Panc1 (cell line): ENCODE results near the gene WDR89. TPM values are rescaled to one million over a fixed set of nuclear protein-coding genes. Genes with fewer than 3 reads are reported as not detected.

ENCODE experiments used
- ATAC-seq: fragments of 200-7000 bp; cut with Tn5 transposase; 2 replicates; pipeline ENCODE4 v1.9.1; 2020; ENCODE audit warnings: mild to moderate bottlenecking, moderate library complexity
- BruUV-seq: library from RNA; stranded (reverse); fragments of 400-500 nt; replicated peaks from 2 replicates; lab custom pipeline; 2021; lab: Mats Ljungman, UMichigan
- CTCF ChIA-PET: fragments of 300-600 bp; sonication (Branson Sonifier 250); formaldehyde crosslinking; loops from one replicate; lab custom pipeline; 2022; ENCODE audit warnings: antibody characterized with exemption; lab: Charles Lee
- POLR2A ChIA-PET: fragments of 300-600 bp; sonication (Branson Sonifier 250); formaldehyde crosslinking; loops from one replicate; lab custom pipeline; 2022; ENCODE audit warnings: antibody characterized with exemption; lab: Charles Lee
- DNase-seq: peaks from one replicate; pipeline ENCODE4 v3.0.0-alpha.2; 2010; ENCODE audit warnings: low read depth, low spot score
- H3K27ac ChIP-seq: 2 replicates; pipeline ENCODE4 v1.5.1; 2011; ENCODE audit warnings: mild to moderate bottlenecking, low read length, inconsistent platforms
- H3K27me3 ChIP-seq: fragments of 200-500 bp; sonication (Bioruptor generic); 2 replicates; pipeline ENCODE4 v1.6.0; 2014; ENCODE audit warnings: low read length, inconsistent platforms; ENCODE audit not compliant: control insufficient read depth, insufficient read depth
- H3K36me3 ChIP-seq: fragments of 200-500 bp; sonication (Bioruptor generic); 2 replicates; pipeline ENCODE4 v1.5.1; 2014; ENCODE audit warnings: inconsistent platforms, mild to moderate bottlenecking, low read length, moderate library complexity; ENCODE audit not compliant: control insufficient read depth, insufficient read depth
- H3K4me1 ChIP-seq: 2 replicates; pipeline ENCODE4 v1.5.1; 2011; ENCODE audit warnings: inconsistent platforms, mild to moderate bottlenecking, low read length, moderate library complexity; ENCODE audit not compliant: control insufficient read depth, insufficient read depth
- H3K4me3 ChIP-seq, 2 experiments: 2 replicates each; pipeline ENCODE4 v1.5.1; 2011 to 2012; ENCODE audit warnings: low read depth in 2 of 2, low read length in 2 of 2, mild to moderate bottlenecking in 2 of 2, inconsistent platforms in 1 of 2, moderate library complexity in 1 of 2
- H3K9me3 ChIP-seq: fragments of 200-500 bp; sonication (Bioruptor generic); 2 replicates; pipeline ENCODE4 v1.5.1; 2014; ENCODE audit warnings: low read depth, mild to moderate bottlenecking, inconsistent platforms, low read length, moderate library complexity; ENCODE audit not compliant: control insufficient read depth, insufficient read depth
- CTCF ChIP-seq: fragments of 450-650 bp; IDR thresholded peaks from 2 replicates; pipeline ENCODE4 v1.5.1; 2017; ENCODE audit warnings: mild to moderate bottlenecking
- POLR2AphosphoS5 ChIP-seq: IDR thresholded peaks from 2 replicates; pipeline ENCODE4 v1.6.1; 2012; ENCODE audit warnings: mild to moderate bottlenecking, low read depth, low read length, moderate library complexity
- REST ChIP-seq, 2 experiments: IDR thresholded peaks; 2 replicates each; pipeline ENCODE4 v1.6.1; 2011 to 2012; ENCODE audit warnings: low read depth in 2 of 2, control low read depth in 1 of 2, low read length in 1 of 2, mild to moderate bottlenecking in 1 of 2, moderate library complexity in 1 of 2; ENCODE audit not compliant: insufficient read depth in 1 of 2
- SIN3A ChIP-seq: IDR thresholded peaks from 2 replicates; pipeline ENCODE4 v1.6.1; 2012; ENCODE audit warnings: low read depth, mild to moderate bottlenecking, low read length, moderate library complexity, borderline replicate concordance; ENCODE audit not compliant: insufficient read depth
- TCF7L2 ChIP-seq: IDR thresholded peaks from 2 replicates; pipeline ENCODE4 v1.6.1; 2011; ENCODE audit warnings: mild to moderate bottlenecking, low read depth, low read length, inconsistent platforms
- in situ Hi-C: cut with HindIII; loops from 2 replicates; pipeline ENCODE4 v1.10.0; 2016; ENCODE audit warnings: low sequenced_read_pairs, low pct_unique_long_range_greater_than_20kb
- intact Hi-C: fragments of 100-400 bp; cut with micrococcal nuclease; formaldehyde crosslinking; loops from one replicate; pipeline ENCODE4 v1.10.0; 2022; ENCODE audit not compliant: unreplicated experiment
- total RNA-seq: library from RNA; stranded (reverse); gene quantifications from one replicate; pipeline ENCODE4 v1.2.1, GENCODE V29; 2021; ENCODE audit not compliant: unreplicated experiment

WDR89 gene
- total RNA-seq, 1 experiment from 2014 or later: 13.0 TPM

GRCh38 chr14:63642656-63643382 is 1.1 kb upstream of the WDR89 start:
- in situ Hi-C loops: no loop called here
- no peak for ATAC-seq
- CTCF ChIA-PET: no interaction called here

More at GRCh38 chr14:63642656-63643382, 1.1 kb upstream of the WDR89 start:
- TF ChIP-seq CTCF: no peak
- TF ChIP-seq SIN3A: no peak
- no peak for TF ChIP-seq REST (IDR thresholded peaks at IDR 0.05; ENCODE audit: insufficient read depth in 1 of 2, low read depth in 2 of 2, low read length in 1 of 2)
- TF ChIP-seq POLR2AphosphoS5: no peak
- no peak for TF ChIP-seq TCF7L2
- Histone ChIP-seq H3K27ac (peak overlapping the region; percentile 96), H3K36me3 (no peaks in the 10 kb centered on the region; the same call in 1 of the 2 replicates), H3K27me3 (no peaks in the 10 kb centered on the region), H3K4me1 (peaks cover 12% of the 10 kb centered on the region; the same call in 1 of the 2 replicates), H3K4me3 (peak overlapping the region; percentile 89 to 91), H3K9me3 (no peaks in the 10 kb centered on the region)
- POLR2A ChIA-PET: interaction anchor here (0.6 to 1.2 kb wide), 2 partner anchors 40 to 83 kb away, joined by 3 to 5 read pairs; no protein-coding TSS in a partner anchor
- no peak for DNase-seq
- intact Hi-C loops: loop anchor here (10.0 kb wide), 1 partner anchor 122 kb away; no protein-coding TSS in a partner anchor
- no TSS peak for BruUV-seq
